GM21526 (cell line): ENCODE measurements around the gene RRBP1.
A peak's percentile ranks its signal among the peaks of the same experiment; 100 is the strongest.

ENCODE experiments used
- ATAC-seq: cut with Tn5 transposase; IDR thresholded peaks from one replicate; pipeline ENCODE4 v1.9.1; 2021; ENCODE audit warnings: moderate library complexity; ENCODE audit not compliant: unreplicated experiment, low FRiP score

The RRBP1 gene

GRCh38 chr20:17684077-17684888, 2.2 kb upstream of the RRBP1 start:
- no peak for ATAC-seq

- ATAC-seq = no peak
Measured at GRCh38 chr20:17683218-17684076, 1.4 kb upstream of the RRBP1 start.

DNA sequence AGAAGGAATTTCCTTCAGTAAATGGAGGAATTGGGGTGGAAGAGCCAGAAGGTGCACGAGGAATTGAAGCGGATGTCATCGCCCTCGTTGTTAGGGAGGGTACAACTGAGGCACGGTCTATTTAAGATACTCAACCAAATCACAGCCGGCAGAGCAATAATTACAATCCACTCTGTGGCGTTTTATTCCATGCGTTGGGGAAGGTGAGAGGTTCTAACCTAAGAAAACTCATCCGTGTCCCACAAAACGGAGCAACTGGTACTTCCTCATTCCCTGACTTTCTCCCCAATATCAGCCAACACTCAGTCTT, 802 bp upstream of the RRBP1 start:
- ATAC-seq = no peak

DNA sequence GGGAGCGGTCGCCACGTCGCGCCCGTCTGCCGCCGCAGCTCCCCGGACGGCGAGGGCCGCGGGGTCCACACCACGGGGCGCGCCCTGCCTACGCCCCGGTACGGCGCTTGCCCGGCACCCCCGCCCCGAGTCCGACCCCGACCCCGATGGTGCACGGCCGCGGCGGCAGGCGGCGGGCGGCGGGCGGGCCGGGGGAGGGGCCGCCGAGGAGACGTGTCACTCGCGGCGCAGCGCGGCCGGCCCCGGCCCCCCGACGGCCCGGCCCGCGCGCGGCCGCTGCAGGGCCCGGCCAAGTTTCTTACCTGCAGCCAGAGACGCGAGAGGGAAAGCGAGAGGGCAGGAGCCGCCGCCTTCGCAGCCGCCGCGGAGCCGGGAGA, 328 bp downstream of the RRBP1 start:
- peak; percentile 5 for ATAC-seq

GRCh38 chr20:17680836-17681725, 961 bp downstream of the RRBP1 start:
- ATAC-seq = peak; percentile 40

- ATAC-seq = no peak
Measured at GRCh38 chr20:17679941-17680835, 1.9 kb downstream of the RRBP1 start.

DNA sequence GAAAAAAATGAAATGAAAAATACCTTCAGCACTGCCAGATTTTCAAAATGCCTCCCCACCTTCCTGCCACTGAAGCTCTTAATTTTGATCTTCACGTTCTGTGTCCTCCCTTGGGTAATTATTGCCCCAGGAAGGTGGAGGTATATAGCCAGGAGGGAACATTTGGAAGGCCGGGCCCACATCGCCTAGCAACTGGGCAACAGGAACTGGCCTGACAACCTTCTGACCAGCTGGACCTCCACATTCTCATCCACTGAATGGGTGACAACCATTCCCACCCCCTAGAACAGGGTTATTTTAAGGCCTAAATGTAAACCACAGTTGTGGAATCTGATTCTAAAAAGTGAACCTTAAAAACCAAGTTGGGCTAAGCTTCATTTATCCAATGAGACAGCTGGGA, 3.2 kb downstream of the RRBP1 start:
- ATAC-seq = no peak

DNA sequence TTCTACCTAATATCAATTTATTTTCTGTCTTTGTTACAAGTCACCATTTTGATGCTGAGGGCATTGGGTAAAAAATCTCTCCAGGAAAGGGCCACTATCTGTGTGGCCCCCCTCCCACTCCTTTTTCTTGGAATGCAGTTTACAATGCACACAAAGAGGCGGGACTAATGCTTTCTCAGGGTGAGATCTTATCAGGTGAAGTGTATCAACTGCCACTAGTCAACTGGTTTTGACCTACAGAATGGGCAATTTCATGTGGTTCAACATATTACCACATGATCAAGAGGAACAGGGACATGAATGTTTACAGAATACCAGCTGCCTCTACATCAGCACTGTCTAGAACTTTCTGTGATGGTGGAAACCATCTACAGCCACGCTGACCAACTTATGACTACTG, 3.7 kb downstream of the RRBP1 start:
- ATAC-seq = no peak

DNA sequence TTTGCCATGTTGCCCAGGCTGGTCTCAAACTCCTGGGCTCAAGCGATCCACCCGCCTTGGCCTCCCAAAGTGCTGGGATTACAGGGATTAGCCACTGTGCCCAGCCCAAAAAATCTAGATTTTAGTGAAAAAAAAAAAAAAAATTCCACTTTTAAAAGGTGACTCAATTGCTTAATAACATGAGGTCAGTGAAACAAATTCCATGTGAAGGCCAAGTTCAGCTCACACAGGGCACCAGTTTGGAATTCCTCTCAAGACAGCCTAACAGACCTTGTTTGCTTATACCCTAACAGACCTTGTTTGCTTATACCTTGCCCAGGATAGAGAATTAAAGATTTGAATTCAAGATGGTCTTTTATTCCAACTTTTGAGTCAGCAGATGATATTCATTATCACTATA, 5.1 kb downstream of the RRBP1 start:
- ATAC-seq = no peak

GRCh38 chr20:17676378-17676759, 5.7 kb downstream of the RRBP1 start:
- no peak for ATAC-seq

GRCh38 chr20:17675519-17676377, 6.3 kb downstream of the RRBP1 start:
- no peak for ATAC-seq

GRCh38 chr20:17674722-17675518, 7.1 kb downstream of the RRBP1 start:
- no peak for ATAC-seq

DNA sequence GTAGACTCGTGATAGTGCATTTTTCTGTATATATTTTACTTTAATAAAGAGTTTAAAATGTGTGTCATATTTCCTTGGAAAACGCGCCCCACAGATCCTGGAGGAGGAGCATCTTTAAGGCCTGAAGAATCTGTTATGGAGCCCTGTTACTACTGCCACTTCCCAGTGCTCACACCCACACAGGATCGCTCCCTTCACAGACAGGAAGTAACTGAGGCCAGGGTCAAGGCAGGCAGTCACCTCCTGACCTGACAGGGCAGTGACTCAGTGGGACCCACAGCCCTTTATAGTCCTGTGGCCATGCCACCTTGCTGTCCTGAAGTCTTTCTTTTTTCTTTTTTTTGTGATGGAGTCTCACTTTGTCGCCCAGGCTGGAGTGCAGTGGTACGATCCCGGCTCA, 9.0 kb downstream of the RRBP1 start:
- ATAC-seq = no peak

DNA sequence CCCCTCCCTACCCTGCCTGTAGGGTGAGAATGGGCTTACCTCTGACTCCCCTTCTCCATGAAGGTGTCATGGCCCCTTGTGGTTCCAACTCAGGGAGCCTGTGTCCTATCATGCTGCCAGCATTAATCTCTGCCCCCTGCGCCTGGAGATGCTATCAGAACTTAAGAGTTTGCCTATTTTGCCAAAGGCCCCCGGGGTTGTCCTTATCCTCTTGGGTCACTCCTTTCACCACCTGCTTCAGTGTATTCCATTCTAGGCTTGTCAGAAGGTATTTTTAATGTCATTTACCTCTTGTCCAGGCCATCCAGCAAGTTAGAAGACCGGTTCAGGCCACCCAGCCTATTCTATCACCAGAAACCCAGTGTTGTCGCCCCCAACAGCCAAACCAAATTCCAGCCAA, 10.5 kb downstream of the RRBP1 start:
- ATAC-seq = no peak

DNA sequence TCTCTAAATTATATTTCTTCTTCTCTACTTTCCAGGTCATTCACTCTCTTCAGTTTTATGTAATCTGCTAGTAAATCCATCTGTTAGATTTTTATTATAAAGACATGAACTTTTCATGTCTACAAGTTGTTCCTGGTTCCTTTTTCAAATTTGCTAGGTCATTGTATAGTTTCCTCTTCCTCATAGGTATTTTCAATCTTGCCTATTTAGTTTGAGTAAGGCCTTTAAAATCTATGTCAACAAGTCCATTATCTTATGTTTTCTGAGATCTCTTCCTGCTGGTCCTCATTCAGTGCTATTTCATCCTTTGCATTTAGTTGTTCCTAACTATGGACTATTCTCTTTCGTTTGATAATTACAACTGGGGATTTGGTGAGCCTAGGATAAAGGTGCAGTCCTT, 11.0 kb downstream of the RRBP1 start:
- no peak for ATAC-seq

GRCh38 chr20:17669306-17669931, 12.6 kb downstream of the RRBP1 start:
- no peak for ATAC-seq

DNA sequence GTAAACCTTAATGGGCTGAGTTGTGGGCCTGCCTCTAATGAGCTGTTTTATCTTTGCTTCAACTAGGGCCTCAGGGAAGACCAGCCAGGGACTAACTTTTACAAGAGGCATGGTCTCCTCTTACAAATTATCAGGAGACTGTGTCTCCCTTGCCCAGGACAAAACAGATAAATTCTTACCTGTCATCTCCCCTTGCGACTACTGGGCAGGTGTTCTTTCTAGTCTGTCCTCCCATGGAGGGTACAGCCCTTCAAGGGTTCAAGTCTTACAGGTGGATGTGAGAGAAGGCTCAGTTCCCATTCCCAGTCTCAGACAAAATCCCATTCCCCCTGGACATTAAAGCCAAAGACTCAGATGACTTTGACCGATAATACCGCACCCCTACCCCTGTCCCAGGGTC, 13.6 kb downstream of the RRBP1 start:
- no peak for ATAC-seq

DNA sequence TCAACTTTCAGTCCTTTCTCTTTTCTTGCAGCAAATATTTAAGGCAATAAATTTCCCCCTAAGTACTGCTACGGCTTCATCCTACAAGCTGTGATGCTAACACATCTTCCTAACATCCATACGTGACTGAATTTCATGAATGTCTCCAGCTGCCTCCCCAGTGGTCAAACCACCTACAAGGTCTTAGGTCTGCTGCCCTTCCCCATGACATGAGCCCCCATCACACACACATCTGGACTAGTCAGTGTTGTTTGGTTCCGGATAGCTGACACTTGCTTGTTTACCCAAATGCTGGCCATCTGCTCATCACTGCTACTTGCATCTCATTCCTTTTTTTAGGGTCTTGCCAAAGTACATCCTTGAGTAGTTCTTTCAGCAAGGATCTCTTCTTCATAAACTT, 14.6 kb downstream of the RRBP1 start:
- ATAC-seq = no peak
